AG10803 (cell line): ENCODE results near the gene DOCK8.
A peak's percentile ranks its signal among the peaks of the same experiment; 100 is the strongest.

Experiments used
- DNase-seq: peaks from one replicate; pipeline ENCODE4 v3.0.0; 2010; ENCODE audit warnings: low read depth
- H3K4me3 ChIP-seq: 2 replicates; pipeline ENCODE4 v1.5.1; 2011; ENCODE audit warnings: mild to moderate bottlenecking, low read length, control low read depth
- TF ChIP-seq, protein P1 (sequence below): conservative IDR thresholded peaks from 2 replicates; pipeline ENCODE4 v1.5.1; 2011; ENCODE audit warnings: mild to moderate bottlenecking, low read length, control low read depth, inconsistent platforms

DOCK8 gene

DNA sequence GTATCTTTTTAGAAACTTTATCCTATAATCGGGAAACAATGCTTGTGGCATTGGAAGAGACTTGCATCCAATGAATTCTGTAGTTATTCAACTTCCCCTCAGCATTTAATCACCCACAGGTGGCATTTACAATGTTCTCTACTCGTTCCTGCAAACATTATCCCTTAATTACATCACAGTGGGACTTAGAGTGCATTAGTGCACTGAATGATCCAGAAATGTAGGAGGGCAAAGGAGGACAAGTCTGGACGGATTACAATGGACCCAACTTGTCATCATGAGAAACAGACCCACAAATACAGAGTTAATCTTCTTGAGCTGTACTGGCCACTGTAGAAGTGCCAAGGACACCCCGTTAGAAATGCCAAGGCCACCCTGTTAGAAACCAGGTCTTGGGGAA lies 129.1 kb downstream of the DOCK8 start:
- H3K4me3 ChIP-seq: no peak overlapping the region
- TF ChIP-seq, protein P1, sequence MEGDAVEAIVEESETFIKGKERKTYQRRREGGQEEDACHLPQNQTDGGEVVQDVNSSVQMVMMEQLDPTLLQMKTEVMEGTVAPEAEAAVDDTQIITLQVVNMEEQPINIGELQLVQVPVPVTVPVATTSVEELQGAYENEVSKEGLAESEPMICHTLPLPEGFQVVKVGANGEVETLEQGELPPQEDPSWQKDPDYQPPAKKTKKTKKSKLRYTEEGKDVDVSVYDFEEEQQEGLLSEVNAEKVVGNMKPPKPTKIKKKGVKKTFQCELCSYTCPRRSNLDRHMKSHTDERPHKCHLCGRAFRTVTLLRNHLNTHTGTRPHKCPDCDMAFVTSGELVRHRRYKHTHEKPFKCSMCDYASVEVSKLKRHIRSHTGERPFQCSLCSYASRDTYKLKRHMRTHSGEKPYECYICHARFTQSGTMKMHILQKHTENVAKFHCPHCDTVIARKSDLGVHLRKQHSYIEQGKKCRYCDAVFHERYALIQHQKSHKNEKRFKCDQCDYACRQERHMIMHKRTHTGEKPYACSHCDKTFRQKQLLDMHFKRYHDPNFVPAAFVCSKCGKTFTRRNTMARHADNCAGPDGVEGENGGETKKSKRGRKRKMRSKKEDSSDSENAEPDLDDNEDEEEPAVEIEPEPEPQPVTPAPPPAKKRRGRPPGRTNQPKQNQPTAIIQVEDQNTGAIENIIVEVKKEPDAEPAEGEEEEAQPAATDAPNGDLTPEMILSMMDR: no peak
- no peak for DNase-seq

DNA sequence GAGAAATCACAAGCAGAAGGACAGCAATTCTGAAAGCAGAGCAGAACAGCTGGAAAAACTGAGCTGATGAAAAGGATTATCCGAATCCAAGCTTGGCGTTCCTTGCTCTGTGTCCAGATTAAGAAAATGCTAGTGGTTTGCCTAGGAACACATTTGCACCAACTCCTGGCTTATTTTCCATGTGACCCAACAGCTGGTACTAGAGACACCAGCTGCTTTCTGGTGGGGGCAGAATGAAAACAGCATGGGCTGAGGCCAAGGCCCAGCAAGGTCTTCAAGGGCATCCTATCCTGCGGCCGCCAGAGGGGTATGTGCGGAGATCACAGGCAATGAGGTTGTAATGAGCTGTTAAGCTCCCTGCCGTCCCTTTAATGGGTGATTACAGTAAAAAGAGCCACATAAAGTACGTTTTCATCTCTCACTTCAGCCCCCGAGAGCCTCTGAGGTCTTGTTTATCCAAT lies 131.5 kb downstream of the DOCK8 start:
- DNase-seq: no peak

DNA sequence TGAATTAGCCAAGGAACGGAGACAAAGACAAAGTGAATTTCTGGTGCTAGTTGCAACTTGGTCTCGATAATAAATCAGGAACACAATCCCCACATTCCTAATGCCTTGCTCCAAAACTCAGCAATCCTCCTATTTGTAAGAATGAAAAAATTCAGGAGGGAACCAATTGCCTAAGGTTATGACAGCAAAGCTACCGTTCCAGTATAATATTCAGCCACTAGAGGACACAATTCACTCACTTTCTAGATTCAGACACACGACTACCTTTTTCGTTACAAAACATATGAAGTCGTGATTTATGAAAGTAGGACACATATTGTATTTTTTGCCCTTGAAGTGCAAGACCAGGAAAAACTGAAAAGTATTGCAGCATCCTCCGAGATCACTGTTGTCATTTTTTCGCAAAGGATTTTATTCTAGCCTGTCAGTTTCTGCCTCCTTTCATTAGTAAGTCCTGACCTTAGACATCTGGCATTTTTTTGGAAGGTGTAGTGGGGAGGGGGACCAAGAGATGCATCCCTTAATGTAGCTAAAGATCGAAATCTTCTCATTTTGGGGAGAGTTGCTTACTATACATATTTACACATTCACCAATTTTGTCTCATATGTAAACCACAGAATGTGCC lies 133.1 kb downstream of the DOCK8 start:
- DNase-seq: peak; percentile 43
- no peak overlapping the region for H3K4me3 ChIP-seq
- TF ChIP-seq, protein P1: peak; percentile 69

More for the DNA sequence above, 131.5 kb downstream of the DOCK8 start:
- no peak overlapping the region for H3K4me3 ChIP-seq
- TF ChIP-seq, protein P1: no peak

DNA sequence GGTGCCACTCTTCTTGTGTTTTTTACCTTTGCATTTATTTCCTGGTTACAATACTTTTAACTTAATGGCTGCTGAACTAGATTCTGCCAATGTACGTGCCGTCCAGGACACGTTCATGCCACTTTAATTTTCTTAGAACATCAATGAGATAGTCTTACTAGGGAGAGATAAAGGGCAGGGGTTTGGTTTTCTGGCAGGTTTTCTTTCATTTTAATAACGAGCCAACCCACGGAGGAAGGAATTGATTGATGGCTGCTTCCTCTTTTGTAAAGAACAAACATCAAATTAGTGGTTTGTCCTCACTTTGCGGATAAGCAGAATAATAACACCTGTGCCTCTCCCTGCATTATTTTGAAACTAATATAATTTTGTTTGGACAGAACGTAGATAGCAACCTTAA lies 135.7 kb downstream of the DOCK8 start:
- H3K4me3 ChIP-seq: no peak overlapping the region
- TF ChIP-seq, protein P1: no peak
- DNase-seq: no peak

DNA sequence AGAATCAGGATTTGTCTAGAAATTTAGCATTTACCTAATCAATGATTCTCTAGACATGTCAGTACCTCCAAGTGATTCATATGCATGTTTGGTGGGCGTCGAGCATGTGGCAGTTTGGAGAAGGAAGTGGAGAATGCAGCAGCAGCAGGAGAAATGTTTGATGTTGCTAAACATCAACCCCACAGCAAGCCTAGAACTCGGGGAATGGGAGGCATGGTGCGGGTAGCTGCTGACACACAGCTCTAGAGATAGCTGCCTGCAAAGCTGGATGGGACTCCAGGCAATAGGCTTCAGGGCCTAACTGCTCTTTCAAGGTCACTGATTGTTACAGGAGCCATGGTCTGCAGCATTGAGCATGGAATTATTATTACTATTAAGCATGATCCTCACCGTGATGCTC lies 137.3 kb downstream of the DOCK8 start:
- H3K4me3 ChIP-seq: no peak overlapping the region
- TF ChIP-seq, protein P1: no peak
- DNase-seq: no peak

DNA sequence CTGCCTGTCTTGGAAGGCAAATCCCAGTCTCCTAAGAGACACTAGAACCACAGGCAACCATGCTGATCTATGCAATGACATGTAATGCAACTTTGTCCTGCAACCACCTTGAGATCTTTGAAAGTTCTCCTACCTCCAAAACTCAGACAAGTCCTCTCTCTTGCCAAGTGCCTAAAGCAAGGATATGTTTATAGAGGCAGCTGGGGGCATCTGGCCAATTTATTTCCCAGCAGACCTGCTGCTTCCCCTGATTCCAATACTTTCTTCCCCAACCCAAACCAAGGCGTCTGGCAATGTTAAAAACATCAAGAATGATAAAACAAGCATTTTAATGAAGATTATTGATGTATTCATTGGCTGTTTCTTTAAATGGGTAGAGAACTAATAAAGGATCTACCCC lies 138.4 kb downstream of the DOCK8 start:
- TF ChIP-seq, protein P1: no peak
- no peak for DNase-seq
- no peak overlapping the region for H3K4me3 ChIP-seq

DNA sequence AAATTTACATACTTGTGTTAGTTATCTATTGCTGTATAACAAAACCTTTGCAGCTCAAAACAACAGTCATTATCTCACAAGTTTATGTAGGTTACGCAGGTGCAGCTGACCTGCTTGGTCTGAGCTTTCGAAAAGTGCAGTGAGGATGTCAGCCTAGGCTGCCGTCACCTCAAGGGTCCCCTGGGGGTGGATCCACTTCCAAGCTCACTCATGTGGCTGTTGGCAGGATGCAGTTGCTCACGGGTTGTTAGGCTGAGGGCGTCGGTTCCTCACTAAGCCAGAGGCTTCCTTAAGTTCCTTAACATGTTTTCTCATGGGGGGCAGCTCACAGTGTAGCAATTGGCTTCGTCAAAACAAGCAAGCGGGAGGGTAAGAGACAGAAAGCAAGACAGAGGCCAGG lies 139.8 kb downstream of the DOCK8 start:
- no peak for DNase-seq
- TF ChIP-seq, protein P1: no peak
- no peak overlapping the region for H3K4me3 ChIP-seq
